Measurements from ENCODE around the gene C5orf15.

DNA sequence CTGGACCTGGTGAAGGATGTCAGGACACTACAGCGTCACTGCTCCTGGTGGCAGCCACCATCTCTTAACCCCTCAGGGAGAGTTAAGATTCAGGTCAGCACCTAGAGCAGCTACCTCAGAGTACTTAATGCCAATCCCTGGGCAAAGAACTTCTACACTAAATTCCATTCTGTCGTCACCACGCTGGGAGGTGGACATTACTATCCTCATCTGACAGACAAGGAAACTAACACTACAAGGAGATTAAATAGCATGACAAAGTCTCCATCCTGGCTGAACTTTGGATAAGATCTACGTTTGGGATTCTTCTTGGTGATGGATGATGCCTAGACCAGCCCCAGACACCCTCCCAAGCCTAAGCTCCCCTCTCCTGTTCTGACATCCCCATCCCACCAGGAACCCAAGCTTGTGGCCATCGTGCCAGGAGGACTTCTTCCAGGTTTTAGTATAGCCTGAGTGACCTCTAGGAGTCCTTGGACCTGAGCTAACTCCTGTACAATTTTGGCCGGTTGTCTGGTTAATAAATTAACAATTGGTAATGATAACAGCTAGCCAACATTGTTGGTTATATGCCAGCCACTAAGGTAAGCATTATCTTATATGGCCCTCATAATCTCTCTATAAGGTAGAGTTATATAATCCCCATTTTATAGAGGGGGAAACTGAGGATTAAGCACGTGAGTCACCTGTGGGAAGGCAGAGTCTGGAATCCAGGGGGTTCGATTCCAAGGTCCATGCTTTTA, 54.8 kb downstream of the C5orf15 start:
- TF ChIP-seq, protein P1, sequence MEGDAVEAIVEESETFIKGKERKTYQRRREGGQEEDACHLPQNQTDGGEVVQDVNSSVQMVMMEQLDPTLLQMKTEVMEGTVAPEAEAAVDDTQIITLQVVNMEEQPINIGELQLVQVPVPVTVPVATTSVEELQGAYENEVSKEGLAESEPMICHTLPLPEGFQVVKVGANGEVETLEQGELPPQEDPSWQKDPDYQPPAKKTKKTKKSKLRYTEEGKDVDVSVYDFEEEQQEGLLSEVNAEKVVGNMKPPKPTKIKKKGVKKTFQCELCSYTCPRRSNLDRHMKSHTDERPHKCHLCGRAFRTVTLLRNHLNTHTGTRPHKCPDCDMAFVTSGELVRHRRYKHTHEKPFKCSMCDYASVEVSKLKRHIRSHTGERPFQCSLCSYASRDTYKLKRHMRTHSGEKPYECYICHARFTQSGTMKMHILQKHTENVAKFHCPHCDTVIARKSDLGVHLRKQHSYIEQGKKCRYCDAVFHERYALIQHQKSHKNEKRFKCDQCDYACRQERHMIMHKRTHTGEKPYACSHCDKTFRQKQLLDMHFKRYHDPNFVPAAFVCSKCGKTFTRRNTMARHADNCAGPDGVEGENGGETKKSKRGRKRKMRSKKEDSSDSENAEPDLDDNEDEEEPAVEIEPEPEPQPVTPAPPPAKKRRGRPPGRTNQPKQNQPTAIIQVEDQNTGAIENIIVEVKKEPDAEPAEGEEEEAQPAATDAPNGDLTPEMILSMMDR (IDR thresholded peaks at IDR 0.05), result no peak
- TF ChIP-seq TCF7L2 (IDR thresholded peaks at IDR 0.05; ENCODE audit: low read depth, low read length), result no peak
- TF ChIP-seq, protein P2, sequence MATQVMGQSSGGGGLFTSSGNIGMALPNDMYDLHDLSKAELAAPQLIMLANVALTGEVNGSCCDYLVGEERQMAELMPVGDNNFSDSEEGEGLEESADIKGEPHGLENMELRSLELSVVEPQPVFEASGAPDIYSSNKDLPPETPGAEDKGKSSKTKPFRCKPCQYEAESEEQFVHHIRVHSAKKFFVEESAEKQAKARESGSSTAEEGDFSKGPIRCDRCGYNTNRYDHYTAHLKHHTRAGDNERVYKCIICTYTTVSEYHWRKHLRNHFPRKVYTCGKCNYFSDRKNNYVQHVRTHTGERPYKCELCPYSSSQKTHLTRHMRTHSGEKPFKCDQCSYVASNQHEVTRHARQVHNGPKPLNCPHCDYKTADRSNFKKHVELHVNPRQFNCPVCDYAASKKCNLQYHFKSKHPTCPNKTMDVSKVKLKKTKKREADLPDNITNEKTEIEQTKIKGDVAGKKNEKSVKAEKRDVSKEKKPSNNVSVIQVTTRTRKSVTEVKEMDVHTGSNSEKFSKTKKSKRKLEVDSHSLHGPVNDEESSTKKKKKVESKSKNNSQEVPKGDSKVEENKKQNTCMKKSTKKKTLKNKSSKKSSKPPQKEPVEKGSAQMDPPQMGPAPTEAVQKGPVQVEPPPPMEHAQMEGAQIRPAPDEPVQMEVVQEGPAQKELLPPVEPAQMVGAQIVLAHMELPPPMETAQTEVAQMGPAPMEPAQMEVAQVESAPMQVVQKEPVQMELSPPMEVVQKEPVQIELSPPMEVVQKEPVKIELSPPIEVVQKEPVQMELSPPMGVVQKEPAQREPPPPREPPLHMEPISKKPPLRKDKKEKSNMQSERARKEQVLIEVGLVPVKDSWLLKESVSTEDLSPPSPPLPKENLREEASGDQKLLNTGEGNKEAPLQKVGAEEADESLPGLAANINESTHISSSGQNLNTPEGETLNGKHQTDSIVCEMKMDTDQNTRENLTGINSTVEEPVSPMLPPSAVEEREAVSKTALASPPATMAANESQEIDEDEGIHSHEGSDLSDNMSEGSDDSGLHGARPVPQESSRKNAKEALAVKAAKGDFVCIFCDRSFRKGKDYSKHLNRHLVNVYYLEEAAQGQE (IDR thresholded peaks at IDR 0.05; ENCODE audit: insufficient read depth in 1 of 2, low read depth in 2 of 2, low read length in 1 of 2), result no peak
